T-helper 1 cell treated with Interleukin-12 subunit alpha and Interleukin-12 subunit beta and Interleukin-4 antibody, amounts not matched to agents 30 ng/mL and 1 ng/mL, for 36 hours (primary cell): Measurements from ENCODE around the gene UQCC5. TPM values are rescaled to one million over a fixed set of nuclear protein-coding genes. Genes with fewer than 3 reads are reported as not detected.
"Not testable (repeated sequence)": the region's sequence is repeated elsewhere in the genome, so short reads cannot be mapped to it uniquely, and the experiment has no call there.

ENCODE experiments used
- intact Hi-C: fragments of 100-400 bp; cut with micrococcal nuclease; formaldehyde crosslinking; loops from one replicate; pipeline ENCODE4 v1.15.1; 2024
- total RNA-seq: library from RNA; stranded (reverse); gene quantifications from 2 replicates; pipeline ENCODE4 v1.2.3, GENCODE V29; 2022

Gene UQCC5
- total RNA-seq, 1 donor from 2014 or later, result 5.1 TPM

GRCh38 chr3:52521881-52522650, 14.3 kb upstream of the UQCC5 start:
- intact Hi-C loops, result no loop called here

GRCh38 chr3:52522651-52523251, 13.7 kb upstream of the UQCC5 start:
- intact Hi-C loops, result no loop called here

GRCh38 chr3:52523386-52524257, 12.8 kb upstream of the UQCC5 start:
- intact Hi-C loops, result no loop called here

GRCh38 chr3:52524258-52524751, 12.1 kb upstream of the UQCC5 start:
- intact Hi-C loops, result no loop called here

- intact Hi-C loops, result no loop called here
Observed at GRCh38 chr3:52524752-52525679, 11.4 kb upstream of the UQCC5 start.

- intact Hi-C loops, result no loop called here
Observed at GRCh38 chr3:52525680-52526561, 10.5 kb upstream of the UQCC5 start.

- intact Hi-C loops, result not testable (repeated sequence)
Observed at GRCh38 chr3:52526671-52527038, 9.8 kb upstream of the UQCC5 start.

- intact Hi-C loops, result no loop called here
Observed at GRCh38 chr3:52527039-52527731, 9.2 kb upstream of the UQCC5 start.

GRCh38 chr3:52527732-52528585, 8.4 kb upstream of the UQCC5 start:
- intact Hi-C loops, result no loop called here

GRCh38 chr3:52528586-52529375, 7.6 kb upstream of the UQCC5 start:
- intact Hi-C loops, result no loop called here

GRCh38 chr3:52529376-52530333, 6.8 kb upstream of the UQCC5 start:
- intact Hi-C loops, result loop anchor here (10.0 kb wide), 1 partner anchor 515 kb away; the partner anchor contains the start of gene SFMBT1

GRCh38 chr3:52530918-52531826, 5.2 kb upstream of the UQCC5 start:
- intact Hi-C loops, result loop anchor here (10.0 kb wide), 1 partner anchor 514 kb away; the partner anchor contains the start of gene SFMBT1

- intact Hi-C loops, result loop anchor here (10.0 kb wide), 1 partner anchor 513 kb away; the partner anchor contains the start of gene SFMBT1
Observed at GRCh38 chr3:52531860-52532516, 4.4 kb upstream of the UQCC5 start.

GRCh38 chr3:52532517-52532837, 3.9 kb upstream of the UQCC5 start:
- intact Hi-C loops, result loop anchor here (10.0 kb wide), 1 partner anchor 512 kb away; the partner anchor contains the start of gene SFMBT1
